CD4-positive, alpha-beta T cell treated with Interleukin-6 at 100 ng/mL for 8 hours (primary cell): ENCODE data around the gene PDE6H.

Source experiments
- DNase-seq: peaks from one replicate; pipeline ENCODE4 v3.0.0-alpha.2; 2020; ENCODE audit warnings: mixed read lengths, low spot score

PDE6H gene

GRCh38 chr12:15004421-15004820 lies 31.6 kb downstream of the PDE6H start:
- no peak for DNase-seq

- DNase-seq = no peak
Observed at GRCh38 chr12:15005064-15005463, 32.2 kb downstream of the PDE6H start.

- no peak for DNase-seq
Observed at GRCh38 chr12:15007551-15007950, 34.7 kb downstream of the PDE6H start.

GRCh38 chr12:15011162-15011561 lies 38.3 kb downstream of the PDE6H start:
- no peak for DNase-seq

- no peak for DNase-seq
Observed at GRCh38 chr12:15013634-15014179, 40.9 kb downstream of the PDE6H start.

GRCh38 chr12:15014708-15015107 lies 41.9 kb downstream of the PDE6H start:
- no peak for DNase-seq

GRCh38 chr12:15015121-15015520 lies 42.3 kb downstream of the PDE6H start:
- DNase-seq = no peak

- DNase-seq = no peak
Observed at GRCh38 chr12:15020156-15020555, 47.3 kb downstream of the PDE6H start.
